Measurements from ENCODE around the gene TRPM4.
"Not testable (repeated sequence)": the region's sequence is repeated elsewhere in the genome, so short reads cannot be mapped to it uniquely, and the experiment has no call there.

TRPM4 gene

DNA sequence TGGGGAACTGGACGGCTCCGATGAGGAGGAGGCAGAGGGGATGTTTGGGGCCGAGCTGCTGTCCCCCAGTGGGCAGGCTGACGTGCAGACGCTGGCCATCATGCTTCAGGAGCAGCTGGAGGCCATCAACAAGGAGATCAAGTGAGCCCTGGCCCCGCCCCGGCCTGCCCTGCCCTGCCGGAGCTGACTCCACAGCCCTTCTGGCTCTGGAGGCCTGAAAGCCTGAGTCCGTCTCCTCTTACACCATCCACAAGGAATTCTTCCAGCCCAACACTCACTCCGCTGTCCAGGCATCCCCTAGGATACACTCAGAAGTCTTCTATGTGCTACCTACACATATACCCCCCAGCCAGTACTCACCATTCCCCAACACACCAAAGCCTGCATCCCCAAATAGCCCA, 20.8 kb upstream of the TRPM4 start:
- Histone ChIP-seq H3K4me1 (ENCODE audit: control insufficient read depth in 1 of 2, insufficient read depth in 1 of 2, low read depth in 1 of 2, low read length in 1 of 2) (peaks cover 7% of the 10 kb centered on the region in 2 experiments), H3K9me3 (no peaks in the 10 kb centered on the region), H3K4me3 (ENCODE audit: low read depth in 1 of 2, low read length in 1 of 2) (no peak overlapping the region), H3K36me3 (no peaks in the 10 kb centered on the region), H3K27ac (no peak overlapping the region), H3K27me3 (peaks cover 59% of the 10 kb centered on the region)
- TF ChIP-seq, protein P1, sequence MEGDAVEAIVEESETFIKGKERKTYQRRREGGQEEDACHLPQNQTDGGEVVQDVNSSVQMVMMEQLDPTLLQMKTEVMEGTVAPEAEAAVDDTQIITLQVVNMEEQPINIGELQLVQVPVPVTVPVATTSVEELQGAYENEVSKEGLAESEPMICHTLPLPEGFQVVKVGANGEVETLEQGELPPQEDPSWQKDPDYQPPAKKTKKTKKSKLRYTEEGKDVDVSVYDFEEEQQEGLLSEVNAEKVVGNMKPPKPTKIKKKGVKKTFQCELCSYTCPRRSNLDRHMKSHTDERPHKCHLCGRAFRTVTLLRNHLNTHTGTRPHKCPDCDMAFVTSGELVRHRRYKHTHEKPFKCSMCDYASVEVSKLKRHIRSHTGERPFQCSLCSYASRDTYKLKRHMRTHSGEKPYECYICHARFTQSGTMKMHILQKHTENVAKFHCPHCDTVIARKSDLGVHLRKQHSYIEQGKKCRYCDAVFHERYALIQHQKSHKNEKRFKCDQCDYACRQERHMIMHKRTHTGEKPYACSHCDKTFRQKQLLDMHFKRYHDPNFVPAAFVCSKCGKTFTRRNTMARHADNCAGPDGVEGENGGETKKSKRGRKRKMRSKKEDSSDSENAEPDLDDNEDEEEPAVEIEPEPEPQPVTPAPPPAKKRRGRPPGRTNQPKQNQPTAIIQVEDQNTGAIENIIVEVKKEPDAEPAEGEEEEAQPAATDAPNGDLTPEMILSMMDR (IDR thresholded peaks at IDR 0.05): no peak

DNA sequence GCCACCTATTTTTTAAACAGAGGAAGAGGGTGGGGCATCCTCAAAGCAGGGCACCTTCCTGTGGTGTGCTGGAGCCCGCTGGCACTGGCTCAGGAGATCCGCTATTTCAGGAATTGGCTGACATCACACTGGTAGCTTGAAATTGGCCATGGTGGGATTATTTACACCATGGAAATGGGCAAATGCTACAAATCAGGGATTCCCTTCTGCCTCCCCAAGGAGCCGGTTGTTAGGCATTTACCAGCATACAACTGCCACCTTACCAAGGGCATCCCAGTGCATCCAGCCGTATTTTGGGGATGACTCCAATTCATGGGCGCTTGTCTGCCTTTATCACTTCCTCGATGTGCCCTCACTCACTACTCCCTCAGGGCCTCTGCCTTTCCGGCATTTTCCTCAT, 16.6 kb upstream of the TRPM4 start:
- H3K27me3 ChIP-seq: peaks cover 58% of the 10 kb centered on the region
- TF ChIP-seq, protein P1 (IDR thresholded peaks at IDR 0.05): no peak
- peaks cover 4 to 9% of the 10 kb centered on the region in 2 experiments for H3K4me1 ChIP-seq (ENCODE audit: control insufficient read depth in 1 of 2, insufficient read depth in 1 of 2, low read depth in 1 of 2, low read length in 1 of 2)
- H3K4me3 ChIP-seq (ENCODE audit: low read depth in 1 of 2, low read length in 1 of 2): no peak overlapping the region
- no peak overlapping the region for H3K27ac ChIP-seq
- H3K36me3 ChIP-seq: no peaks in the 10 kb centered on the region
- no peaks in the 10 kb centered on the region for H3K9me3 ChIP-seq

DNA sequence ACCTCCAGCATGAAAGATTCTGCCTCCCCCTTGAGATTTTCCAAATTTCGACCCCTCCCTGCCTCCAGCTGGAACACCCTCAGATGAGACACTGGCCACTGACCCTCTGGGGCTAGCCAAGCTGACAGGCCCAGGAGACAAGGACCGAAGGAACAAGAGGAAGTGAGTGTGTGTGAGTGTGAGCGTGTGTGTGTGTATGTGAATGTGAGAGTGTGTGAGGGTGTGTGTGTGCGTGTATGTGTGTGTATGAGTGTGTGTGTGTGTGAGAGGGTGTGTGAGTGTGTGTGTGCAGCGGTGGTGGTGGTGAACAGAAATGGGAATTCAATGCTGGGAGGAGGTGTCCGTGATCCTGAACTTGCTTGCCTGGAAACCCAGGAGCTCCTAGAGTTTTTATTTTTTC, 16.2 kb upstream of the TRPM4 start:
- peaks cover 60% of the 10 kb centered on the region for H3K27me3 ChIP-seq
- peaks cover 4 to 11% of the 10 kb centered on the region in 2 experiments for H3K4me1 ChIP-seq (ENCODE audit: control insufficient read depth in 1 of 2, insufficient read depth in 1 of 2, low read depth in 1 of 2, low read length in 1 of 2)
- TF ChIP-seq, protein P1 (IDR thresholded peaks at IDR 0.05): no peak

DNA sequence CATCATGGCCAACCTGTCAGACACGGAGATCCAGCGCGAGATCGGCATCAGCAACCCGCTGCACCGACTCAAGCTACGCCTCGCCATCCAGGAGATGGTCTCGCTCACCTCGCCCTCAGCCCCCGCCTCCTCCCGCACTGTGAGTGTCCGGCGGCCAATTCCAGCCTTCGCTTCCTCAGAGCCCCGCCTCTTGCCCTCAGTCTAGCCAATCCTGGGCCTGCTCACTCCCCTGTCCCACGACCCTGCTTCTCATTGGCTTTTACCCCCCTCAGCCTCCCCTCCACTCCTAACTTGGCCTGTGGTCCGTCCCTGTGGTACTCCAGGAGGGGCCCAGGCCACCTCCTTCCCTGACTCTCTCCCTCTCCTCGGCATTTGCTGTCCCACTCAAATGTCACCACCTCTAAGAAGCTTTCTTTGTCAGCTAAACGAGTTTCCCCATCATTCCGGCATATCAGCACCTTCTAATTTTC, 14.7 kb upstream of the TRPM4 start:
- H3K36me3 ChIP-seq: no peaks in the 10 kb centered on the region
- H3K4me3 ChIP-seq (ENCODE audit: low read depth in 1 of 2, low read length in 1 of 2): no peak overlapping the region
- peaks cover 4 to 11% of the 10 kb centered on the region in 2 experiments for H3K4me1 ChIP-seq (ENCODE audit: control insufficient read depth in 1 of 2, insufficient read depth in 1 of 2, low read depth in 1 of 2, low read length in 1 of 2)
- peaks cover 75% of the 10 kb centered on the region for H3K27me3 ChIP-seq
- H3K27ac ChIP-seq: no peak overlapping the region
- TF ChIP-seq, protein P1 (IDR thresholded peaks at IDR 0.05): no peak
- H3K9me3 ChIP-seq: no peaks in the 10 kb centered on the region

More for the DNA sequence above, 16.2 kb upstream of the TRPM4 start:
- H3K27ac ChIP-seq: no peak overlapping the region
- no peaks in the 10 kb centered on the region for H3K36me3 ChIP-seq
- H3K9me3 ChIP-seq: no peaks in the 10 kb centered on the region
- H3K4me3 ChIP-seq (ENCODE audit: low read depth in 1 of 2, low read length in 1 of 2): no peak overlapping the region

DNA sequence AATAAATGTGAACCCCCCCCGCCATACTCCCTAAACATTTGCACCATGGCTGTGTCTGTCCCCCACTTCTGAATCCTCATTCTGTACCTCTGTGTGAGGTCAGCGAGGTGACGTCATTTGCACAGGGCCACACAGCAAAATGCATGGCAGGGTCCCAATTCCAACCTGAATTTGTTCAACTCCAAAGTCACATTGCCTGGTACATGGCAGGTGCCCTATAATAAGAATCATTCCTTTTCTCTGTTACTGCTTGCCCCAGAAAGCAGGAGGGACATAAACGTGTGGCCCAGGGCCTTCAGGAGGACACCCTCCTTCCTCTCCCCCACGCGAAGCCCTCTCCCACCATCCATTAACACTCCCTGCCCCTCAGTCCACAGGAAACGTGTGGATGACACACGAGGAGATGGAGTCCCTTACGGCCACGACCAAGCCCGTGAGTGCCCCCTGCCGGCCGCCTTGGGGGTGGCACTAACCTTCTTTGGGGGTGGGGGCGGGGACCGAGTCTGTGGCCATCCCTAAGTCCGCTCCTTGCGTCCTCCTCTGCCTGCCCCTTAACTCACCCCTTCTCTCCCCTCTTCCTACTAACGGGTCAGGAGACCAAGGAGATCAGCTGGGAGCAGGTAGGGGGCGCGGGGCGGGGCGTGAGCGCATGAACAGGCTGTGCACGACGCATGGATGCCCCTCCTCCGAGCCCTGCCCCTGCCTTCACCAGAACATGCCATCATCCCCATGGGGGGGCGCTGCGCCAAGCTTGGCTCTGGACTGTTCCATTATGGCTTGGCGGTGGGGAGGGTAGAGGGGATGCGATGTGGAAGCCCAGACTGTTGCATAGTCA, 11.8 kb upstream of the TRPM4 start:
- no peak overlapping the region for H3K4me3 ChIP-seq (ENCODE audit: low read depth in 1 of 2, low read length in 1 of 2)
- TF ChIP-seq, protein P1 (IDR thresholded peaks at IDR 0.05): peak; percentile 87
- H3K27ac ChIP-seq: no peak overlapping the region
- peaks cover 23 to 31% of the 10 kb centered on the region in 2 experiments for H3K4me1 ChIP-seq (ENCODE audit: control insufficient read depth in 1 of 2, insufficient read depth in 1 of 2, low read depth in 1 of 2, low read length in 1 of 2)
- peaks cover 99% of the 10 kb centered on the region for H3K27me3 ChIP-seq
- no peaks in the 10 kb centered on the region for H3K36me3 ChIP-seq
- H3K9me3 ChIP-seq: peaks cover 4% of the 10 kb centered on the region

DNA sequence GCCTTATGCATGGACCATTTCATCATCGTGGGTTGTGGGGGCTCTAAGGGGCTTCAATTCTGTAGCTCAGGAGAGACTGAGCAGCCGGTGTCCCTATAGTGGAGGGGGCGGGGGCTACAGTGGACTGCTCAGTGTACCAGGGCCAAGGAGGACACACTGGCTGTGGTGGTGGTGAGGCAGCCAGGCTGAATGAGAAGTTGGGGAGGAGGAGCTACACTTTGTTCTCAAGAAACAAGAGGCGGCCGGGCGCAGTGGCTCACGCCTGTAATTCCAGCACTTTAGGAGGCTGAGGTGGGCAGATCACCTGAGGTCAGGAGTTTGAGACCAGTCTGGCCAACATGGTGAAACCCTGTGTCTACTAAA, 11.2 kb upstream of the TRPM4 start:
- H3K36me3 ChIP-seq; H3K27ac ChIP-seq; H3K9me3 ChIP-seq; H3K4me3 ChIP-seq (ENCODE audit: low read depth in 1 of 2, low read length in 1 of 2): not testable (repeated sequence)
- Histone ChIP-seq H3K4me1 (ENCODE audit: control insufficient read depth in 1 of 2, insufficient read depth in 1 of 2, low read depth in 1 of 2, low read length in 1 of 2) (peaks cover 23 to 35% of the 10 kb centered on the region in 2 experiments), H3K27me3 (peaks cover 99% of the 10 kb centered on the region)
